Hematopoietic multipotent progenitor cell treated with erythropoietin and hydrocortisone succinate and interleukin-3 and kit ligand, for 17 days (in vitro differentiated cells): ENCODE measurements around the gene VTA1.
"Not testable (repeated sequence)": the region's sequence is repeated elsewhere in the genome, so short reads cannot be mapped to it uniquely, and the experiment has no call there.

Experiments
- DNase-seq: peaks from one replicate; pipeline ENCODE4 v3.0.0-alpha.2; 2015; ENCODE audit warnings: low spot score

Gene VTA1

DNA sequence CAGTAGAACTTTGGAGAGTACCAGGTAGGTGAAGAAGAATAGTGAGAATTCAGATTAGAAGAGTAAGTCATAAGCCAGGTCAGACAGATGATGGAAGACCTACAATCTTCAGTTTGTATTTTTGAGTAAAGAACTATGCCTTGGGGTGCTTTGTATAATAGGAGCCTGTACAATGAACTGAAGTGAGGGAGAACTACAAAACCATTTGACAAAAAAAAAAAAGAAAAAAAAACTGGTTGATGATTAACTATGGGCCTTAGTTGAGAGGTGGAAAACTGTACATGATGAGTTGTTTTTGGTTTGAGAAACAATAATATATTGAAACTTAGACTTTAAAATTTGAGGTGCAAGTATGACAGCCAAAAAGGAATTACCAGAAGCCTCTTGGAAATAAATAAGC, 25.7 kb downstream of the VTA1 start:
- DNase-seq = no peak

- DNase-seq = no peak
These were observed 26.9 kb downstream of the VTA1 start for GRCh38 chr6:142173980-142174379.

DNA sequence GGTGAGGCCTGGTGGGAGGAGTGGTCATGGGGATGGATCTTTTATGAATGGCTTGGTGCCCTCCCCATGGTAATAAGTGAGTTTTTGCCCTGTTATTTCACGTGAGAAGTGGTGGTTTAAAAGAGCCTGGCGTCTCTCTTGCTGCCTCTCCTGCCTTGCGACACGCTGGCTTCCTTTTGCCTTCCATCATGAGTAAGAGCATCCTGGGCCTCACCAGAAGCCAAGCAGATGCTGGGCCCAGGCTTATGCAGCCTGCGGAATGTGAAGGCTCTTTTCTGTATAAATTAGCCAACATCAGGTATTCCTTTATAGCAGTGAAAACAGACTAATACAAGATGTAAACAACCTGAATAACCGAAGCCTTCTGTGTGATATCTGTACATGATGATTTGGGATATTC, 27.6 kb downstream of the VTA1 start:
- no peak for DNase-seq

- DNase-seq = no peak
These were observed 31.1 kb downstream of the VTA1 start for GRCh38 chr6:142178129-142178528.

DNA sequence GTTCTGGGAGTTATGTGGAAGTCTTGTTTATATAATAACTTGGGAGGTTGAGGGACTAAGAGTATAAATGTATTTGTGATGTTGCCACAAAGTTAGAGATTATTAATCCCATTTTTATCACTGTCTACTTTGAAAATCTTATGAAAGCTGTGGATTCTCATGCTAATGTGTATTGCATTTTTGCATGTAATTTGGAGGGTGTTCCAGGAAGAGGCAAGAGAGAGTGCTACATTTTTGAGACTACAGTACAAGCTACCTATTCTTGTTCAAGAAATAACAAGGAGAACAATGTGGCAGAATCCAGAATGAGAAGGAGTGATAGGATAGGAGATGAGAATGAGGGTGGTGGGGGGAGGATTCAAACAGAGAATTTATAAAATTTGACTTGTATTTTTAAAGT, 34.9 kb downstream of the VTA1 start:
- DNase-seq = no peak

GRCh38 chr6:142183351-142183750, 36.3 kb downstream of the VTA1 start:
- DNase-seq = no peak

DNA sequence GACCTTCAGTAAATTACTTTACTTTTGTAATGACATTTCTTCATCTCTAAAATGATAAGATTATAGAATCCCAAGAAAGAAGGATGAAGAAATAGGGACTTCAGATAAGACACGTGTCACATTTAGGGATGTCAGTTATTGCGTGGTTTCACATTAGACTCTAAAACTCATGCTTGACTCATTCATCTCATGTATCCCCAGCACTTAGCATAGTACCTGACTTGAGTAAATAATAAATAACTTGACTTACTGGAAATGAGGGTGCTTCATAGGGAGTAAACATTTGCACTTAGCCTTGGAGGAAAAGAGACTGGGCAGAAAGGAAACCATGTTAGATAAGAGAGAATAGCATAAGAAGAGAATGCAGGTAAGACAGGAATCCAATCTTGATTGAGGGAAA, 37.2 kb downstream of the VTA1 start:
- DNase-seq = no peak

DNA sequence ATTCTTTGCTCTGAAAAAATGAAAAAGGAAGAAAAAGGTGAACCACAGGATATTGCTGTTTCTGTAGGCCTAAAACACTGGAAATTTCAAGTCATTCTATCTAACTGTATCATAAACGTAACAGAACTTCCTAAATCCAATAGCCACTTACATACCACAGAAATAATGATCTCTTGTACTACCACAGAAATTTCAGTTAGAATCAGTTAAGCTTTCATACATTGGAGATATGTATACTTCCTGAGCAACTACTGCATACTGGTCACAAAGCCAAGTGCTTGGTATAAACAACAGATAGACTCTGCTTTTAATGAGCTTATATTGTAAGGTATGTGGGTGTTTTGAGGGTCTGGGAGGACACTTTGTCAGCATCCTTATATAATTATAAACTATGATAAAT, 38.6 kb downstream of the VTA1 start:
- DNase-seq = no peak

GRCh38 chr6:142187209-142187608, 40.1 kb downstream of the VTA1 start:
- DNase-seq = no peak

- not testable (repeated sequence) for DNase-seq
These were observed 41.3 kb downstream of the VTA1 start for GRCh38 chr6:142188341-142188740.

DNA sequence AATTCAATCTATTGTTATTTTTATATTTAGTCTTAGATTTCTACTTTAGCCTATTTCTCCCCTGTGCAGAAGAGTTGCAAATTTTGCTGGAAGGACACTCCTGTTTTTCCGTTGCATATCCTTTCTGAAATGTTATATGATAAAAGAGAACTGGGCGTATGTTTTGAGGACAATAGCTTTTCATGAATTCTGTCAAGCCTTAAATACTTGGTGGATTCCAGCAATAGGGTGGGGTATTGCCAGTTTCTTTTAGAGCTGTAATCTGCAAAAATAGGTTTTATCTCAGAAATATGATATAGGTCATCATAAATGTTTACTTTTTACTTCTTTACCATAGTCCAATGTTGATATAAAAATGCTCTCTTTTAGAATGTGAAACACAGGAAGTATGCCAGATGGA, 42.0 kb downstream of the VTA1 start:
- no peak for DNase-seq

DNA sequence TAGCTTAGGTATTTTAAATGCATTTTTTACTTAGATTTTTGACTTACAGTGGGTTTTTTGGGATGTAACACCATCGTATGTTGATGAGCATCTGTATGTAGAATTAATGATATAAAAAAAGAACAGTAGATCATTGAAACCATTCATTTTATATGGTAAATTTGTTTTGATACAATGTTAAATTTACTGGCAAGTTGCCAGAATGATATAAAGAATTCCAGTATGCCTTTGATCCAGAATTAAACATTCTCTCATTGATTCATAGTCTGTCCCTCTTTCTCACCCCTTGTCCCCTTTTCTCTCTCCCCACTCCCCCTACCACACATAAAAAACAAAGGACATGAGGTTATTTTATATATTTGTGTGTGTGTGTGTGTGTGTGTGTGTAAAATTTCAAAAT, 45.3 kb downstream of the VTA1 start:
- DNase-seq = no peak

DNA sequence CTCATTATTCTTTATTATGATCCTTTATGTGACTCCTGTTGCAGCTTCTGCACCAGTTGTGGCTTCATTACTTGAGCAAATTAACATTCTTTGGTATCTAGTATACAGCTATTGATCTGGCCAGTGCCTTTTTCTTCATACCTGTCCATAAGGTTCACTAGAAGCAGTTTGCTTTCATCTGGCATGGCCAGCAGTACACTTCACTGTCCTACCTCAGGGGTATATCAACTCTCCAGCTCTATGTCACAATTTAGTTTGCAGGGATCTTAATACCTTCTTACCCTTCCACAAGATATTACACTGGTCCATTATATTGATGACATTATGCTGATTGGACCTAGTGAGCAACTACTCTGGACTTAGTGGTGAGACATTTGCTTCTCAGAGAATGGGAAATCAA, 46.6 kb downstream of the VTA1 start:
- no peak for DNase-seq

- DNase-seq = no peak
These were observed 48.9 kb downstream of the VTA1 start for GRCh38 chr6:142195862-142196541.

GRCh38 chr6:142200846-142201628, 54.0 kb downstream of the VTA1 start:
- no peak for DNase-seq

DNA sequence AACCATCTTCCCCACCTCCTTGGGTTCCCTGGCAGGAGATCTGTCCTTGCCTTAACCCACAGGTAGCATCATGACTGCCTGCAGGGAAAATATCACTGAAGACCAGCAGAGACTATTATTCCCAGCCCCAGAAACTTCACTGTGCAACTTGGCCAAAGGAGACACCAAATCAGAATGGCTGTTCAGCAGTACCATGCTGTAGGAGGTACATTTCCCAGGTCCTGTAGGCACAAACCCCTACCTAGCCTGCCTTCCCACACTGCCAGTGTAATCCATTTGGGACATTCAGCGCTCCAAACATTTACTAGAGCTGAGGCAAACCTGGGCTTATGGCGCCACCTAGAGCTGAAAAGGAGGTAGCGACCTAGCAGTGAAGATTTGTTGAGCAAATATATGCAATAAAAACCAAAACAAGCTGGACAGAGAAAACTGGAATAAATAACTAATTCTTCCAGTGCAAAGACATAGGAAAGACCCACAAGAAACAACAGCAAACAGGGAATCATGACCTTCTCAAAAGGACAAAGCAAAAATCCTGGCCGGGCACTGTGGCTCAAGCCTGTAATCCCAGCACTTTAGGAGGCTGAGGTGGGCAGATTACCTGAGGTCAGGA, 60.3 kb downstream of the VTA1 start:
- DNase-seq = peak; percentile 71

- no peak for DNase-seq
These were observed 63.5 kb downstream of the VTA1 start for GRCh38 chr6:142210606-142211005.

DNA sequence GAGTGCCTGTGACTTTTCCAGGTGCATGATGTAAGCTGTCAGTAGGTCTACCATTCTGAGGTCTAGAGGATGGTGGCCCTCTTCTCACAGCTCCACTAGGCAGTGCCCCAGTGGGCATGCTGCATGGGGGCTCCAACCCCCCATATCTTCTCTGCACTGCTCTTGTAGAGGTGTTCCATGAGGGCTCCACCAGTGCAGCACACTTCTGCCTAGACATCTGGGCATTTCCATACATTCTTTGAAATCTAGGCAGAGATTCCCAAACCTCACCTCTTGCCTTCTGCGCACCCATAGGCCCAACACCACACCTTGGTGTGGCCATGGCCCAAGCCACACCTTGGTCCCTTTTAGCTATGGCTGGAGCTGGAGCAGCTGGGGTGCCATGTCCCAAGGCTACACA, 66.3 kb downstream of the VTA1 start:
- no peak for DNase-seq

GRCh38 chr6:142218446-142218845, 71.4 kb downstream of the VTA1 start:
- no peak for DNase-seq

GRCh38 chr6:142222022-142222421, 75.0 kb downstream of the VTA1 start:
- DNase-seq = no peak

- DNase-seq = no peak
These were observed 76.9 kb downstream of the VTA1 start for GRCh38 chr6:142223938-142224337.

- no peak for DNase-seq
These were observed 78.1 kb downstream of the VTA1 start for GRCh38 chr6:142225115-142225514.

DNA sequence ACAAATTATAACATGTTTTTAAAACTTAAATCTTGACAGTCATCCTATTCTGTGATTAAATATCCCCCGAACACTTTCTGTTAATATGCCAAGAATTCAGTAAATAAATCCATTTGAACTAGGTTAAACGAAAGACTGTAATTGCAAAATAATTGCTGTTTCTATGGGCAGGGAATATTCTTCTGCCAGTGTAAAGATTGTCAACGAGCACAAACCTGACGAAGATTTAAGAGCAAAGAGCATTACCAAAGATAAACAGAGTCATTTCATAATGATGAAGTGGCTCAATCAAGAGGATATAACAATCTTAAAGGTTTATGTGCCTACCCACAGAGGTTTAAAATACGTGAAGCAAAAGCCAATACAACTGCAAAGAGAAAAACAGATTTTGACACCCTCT, 78.5 kb downstream of the VTA1 start:
- no peak for DNase-seq
